NCI-H1092 (cell line): ENCODE results near the gene P2RY8.
"Not testable (repeated sequence)": the region's sequence is repeated elsewhere in the genome, so short reads cannot be mapped to it uniquely, and the experiment has no call there.

Source experiments
- DNase-seq: peaks from one replicate; lab custom pipeline; 2025; lab: John Stamatoyannopoulos, UW

Gene P2RY8, protein sequence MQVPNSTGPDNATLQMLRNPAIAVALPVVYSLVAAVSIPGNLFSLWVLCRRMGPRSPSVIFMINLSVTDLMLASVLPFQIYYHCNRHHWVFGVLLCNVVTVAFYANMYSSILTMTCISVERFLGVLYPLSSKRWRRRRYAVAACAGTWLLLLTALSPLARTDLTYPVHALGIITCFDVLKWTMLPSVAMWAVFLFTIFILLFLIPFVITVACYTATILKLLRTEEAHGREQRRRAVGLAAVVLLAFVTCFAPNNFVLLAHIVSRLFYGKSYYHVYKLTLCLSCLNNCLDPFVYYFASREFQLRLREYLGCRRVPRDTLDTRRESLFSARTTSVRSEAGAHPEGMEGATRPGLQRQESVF

DNA sequence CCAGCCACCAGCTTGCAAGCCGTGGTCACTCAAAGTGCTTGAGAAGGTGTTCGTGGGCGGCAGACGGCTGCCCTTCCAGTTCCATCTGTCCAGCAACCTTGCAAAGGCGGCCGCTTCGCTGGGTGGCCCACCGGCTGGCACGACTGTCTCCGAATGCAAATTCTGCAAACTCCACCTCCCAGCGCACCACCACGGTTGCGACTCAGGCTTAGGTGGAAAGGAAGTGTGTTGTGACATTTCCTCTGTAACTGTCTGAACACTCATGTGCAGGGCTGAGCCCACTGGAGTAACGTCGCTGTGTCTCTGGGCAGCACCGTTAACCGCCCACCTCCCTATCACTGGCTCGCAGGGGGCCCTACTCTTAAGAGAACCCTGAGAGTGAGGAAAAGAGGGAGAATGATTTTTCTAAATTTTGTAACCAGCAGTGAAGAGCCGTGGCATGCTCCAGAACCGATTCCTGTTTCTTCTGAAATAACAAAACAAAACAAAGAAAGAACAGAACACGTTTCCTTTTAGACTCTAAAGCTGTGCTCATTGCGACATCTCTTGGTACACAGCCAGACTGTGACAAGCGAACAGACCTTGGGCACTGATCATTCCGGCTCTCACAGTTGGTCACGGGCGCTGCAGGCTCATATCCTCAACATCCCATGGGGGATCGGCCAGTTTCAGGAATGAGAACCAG lies at the start of gene P2RY8:
P2RY8 (minus strand) TSS at position 155 of the 685 bp plus-strand sequence. CDS start 70,627 bp downstream, outside the sequence.
- DNase-seq, result no peak

DNA sequence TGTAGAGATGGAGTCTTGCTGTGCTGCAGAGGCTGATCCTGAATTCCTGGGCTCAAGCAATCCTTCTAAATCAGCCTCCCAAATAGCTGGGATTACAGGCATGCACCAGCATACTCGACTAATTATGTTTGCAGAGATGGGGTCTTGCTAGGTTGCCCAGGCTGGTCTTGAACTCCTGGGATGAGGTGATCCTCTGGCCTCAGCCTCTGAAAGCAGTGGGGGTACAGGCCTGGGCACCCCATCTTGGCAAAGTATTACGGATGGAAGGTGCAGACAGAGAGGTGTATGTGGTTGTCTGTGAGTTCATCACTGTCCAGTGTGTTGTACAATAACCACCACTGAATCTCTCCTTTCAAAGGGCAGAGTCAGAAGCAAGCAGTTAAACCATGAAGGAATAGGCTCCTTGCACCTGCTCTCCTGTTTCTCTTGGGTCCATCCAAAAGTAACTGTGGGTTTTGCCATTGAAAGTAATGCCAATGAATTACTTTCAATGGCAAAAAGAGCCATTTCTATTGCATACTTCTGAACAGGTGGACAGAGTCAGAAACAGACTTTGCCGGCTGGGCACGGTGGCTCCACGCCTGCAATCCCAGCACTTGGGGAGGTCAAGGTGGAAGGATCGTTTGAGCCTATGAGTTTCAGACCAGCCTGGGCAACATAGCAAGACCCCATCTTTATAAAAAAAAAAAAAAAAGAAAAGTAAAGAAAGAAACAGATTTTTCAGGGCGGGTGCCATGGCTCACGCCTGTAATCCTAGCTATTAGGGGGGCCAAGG lies 47.4 kb upstream of the P2RY8 start:
- no peak for DNase-seq

DNA sequence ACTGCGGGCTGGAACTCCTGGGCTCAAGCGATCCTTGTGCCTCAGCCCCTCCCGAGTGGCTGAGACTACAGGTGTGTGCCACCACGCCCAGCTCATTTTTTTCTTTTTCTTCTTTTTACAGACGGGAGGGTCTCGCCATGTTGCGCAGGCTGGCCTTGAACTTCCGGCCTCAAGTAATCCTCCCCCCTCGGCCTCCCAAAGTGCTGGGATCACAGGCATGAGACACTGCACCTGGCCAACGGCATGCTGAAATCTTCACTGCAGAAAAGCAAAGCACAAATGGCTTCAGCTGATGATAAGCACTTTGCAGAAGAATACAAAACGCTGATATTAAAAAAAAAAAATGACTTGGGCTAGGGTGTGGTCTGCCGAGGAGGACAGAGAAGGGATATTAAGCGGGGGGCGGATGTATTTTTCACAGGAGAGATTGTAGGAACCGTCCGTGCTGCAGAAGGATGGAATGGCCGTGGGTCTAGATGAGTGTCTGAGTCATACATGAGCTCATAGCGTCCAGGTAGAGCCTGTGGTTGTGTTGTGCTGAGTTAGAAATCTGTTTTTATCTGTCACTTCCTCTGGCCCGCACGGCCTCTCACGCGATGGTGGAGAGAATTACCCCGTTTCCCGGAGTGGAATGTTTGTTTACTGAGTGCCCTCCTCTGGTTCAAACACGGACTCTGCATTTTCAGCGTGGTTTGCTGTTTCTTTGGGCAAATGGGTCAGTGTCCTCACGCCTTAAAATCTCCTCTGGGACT lies 45.9 kb upstream of the P2RY8 start:
- DNase-seq, result no peak

DNA sequence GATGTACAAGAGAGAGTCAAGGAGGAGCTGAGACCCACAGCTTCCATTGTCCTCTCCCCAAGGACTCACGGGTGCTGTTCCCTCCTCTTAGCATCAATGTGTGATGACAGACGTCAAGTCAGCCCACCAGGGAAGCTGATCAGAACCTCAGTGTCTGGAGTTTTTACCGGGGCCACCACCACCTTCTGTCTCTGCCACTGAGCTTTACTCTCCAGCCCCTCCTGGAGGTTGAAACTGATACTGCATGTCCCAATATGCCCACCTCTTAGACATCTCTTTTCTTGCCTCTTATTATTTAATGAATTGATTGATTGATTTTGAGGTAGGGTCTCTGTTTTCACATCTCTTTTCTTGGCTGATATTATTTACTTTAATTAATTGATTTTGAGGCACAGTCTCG lies 44.1 kb upstream of the P2RY8 start:
- peak; percentile 48 for DNase-seq

DNA sequence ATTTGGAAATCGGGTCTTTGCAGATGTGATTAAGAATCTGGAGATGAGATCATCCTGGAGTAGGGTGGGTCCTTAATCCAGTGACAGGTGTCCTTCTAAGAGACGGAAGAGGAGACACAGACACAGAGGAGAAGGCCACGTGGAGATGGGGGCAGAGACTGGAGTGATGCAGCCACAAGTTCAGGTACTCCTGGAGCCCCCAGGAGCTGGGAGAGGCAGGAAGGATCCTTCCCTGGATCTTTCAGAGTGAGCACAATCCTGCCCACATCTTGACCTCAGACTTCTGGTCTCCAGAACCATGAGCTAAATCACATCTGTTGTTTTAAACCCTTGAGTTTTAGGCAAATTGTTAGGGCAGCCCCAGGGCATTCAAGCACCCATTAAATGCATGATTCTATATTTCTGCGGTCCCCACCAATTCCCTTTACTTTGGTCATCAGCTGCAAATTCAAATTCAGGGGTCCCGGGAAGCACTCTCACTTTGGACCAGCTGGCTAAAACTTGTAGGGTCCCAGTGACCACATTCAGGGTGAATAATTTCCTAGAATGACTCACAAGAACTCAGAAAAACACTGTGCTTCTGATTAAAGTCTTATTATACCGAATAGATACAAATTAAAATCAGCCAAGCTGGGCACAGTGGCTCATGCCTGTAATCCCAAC lies 41.7 kb upstream of the P2RY8 start:
- no peak for DNase-seq

DNA sequence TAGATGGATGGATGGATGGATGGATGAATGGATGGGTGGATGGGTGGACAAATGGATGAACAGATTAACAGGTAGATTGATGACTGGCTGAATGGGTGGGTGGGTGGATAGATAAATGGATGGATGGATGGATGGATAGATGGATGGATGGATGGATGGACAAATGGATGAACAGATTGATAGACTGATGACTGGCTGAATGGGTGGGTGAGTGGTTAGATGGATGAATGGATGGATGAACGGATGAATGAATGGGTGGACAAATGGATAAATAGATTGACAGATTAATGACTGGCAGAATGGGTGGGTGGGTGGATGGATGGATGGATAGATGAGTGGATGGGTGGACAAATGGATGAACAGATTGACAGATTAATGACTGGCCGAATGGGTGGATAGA lies 40.9 kb upstream of the P2RY8 start:
- DNase-seq, result no peak

DNA sequence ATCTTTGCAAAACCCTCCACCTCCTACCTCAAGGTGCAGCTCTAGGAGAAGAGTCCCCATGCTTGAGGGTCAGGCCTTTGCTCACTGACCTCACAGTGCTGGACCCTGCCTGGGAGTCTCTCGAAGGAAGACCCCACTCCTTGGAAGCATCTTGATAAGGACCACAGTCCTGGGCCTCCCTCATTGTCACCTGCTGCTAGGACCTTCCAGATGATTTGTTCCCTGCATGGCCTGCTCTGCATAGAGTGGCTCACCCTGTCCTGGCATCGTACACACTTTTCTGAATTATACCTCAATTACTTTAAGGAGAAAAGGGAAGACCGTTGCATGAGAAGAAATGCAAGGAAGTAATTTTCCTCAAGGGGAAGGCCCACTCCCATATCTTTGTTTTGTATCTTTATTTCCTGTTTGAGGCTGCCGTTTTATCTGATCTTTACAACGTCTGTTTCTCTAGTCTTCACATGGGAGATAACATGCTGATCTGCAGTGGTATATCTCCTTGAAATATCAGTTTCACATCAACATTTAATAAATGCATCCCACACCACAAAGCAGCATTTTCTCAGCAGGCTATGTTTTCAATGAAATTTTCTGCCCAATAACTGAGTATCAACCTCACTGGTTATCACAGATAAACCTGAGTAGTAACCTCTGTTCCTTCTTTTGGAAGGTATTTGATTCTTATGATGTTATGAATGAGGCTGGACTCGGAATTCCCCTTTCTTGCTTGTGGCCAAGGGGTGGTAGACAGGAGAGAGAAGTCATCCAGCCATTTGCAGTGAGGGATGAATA lies 39.4 kb upstream of the P2RY8 start:
- no peak for DNase-seq

DNA sequence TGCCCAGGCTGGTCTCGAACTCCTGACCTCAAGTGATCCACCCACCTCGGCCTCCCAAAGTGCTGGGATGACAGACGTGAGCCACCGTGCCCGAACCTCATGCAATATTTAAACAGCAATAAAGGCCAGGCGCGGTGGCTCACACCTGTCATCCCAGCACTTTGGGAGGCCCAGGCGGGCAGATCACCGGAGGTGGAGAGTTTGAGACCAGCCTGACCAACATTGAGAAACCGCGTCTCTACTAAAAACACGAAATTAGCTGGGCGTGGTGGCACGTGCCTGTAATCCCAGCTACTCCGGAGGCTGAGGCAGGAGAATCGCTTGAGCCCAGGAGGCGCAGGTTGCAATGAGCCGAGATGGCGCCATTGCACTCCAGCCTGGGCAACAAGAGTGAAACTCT lies 37.2 kb upstream of the P2RY8 start:
- not testable (repeated sequence) for DNase-seq

DNA sequence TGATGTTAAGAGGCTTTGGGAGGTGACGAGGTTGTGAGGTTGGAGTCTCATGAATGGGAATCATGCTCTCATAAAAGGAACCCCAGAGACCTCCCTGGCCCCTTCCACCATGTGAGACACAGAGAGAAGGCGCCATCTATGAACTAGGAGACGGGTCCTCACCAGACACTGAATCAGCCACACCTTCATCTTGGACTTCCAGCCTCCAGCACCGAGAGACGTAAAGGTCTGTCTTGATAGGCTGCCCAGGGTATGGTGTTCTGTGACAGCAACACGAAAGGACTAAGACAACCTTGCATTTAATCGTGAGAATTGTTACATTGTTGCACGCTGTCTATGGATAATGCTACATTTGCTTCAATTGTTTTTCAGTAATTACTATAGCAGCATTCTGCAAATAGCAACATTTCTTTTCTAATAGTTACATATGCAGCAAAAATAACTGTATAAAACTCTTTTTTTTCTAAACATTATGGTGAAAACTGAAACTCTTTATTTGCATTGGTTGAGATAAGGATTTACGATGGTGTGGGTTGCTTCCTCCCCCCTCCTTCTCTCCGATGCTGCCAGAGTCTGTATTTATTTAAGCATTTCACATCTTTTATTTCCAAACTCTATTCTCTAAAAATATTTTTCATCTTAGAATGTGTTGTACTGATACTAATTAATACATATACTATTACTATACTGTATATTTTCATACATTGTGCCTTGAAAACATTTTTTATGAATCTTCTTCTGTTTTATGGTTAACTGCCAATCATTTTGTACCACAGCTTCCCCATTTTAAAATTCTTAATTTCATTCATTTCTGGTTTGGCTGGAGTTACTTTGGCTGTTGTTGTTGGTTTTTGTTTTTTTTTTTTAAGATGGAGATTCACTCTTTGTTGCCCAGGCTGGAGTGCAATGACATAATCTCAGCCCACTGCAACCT lies 28.0 kb upstream of the P2RY8 start:
- no peak for DNase-seq

DNA sequence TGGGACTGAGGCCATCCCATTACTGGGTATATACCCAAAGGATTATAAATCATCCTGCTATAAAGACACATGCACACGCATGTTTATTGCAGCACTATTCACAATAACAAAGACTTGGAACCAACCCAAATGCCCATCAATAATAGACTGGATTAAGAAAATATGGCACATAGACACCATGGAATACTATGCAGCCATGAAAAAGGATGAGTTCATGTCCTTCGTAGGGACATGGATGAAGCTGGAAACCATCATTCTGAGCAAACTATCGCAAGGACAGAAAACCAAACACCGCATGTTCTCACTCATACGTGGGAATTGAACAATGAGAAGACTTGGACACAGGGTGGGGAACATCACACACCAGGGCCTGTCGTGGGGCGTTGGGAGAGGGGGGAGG lies 27.1 kb upstream of the P2RY8 start:
- not testable (repeated sequence) for DNase-seq

DNA sequence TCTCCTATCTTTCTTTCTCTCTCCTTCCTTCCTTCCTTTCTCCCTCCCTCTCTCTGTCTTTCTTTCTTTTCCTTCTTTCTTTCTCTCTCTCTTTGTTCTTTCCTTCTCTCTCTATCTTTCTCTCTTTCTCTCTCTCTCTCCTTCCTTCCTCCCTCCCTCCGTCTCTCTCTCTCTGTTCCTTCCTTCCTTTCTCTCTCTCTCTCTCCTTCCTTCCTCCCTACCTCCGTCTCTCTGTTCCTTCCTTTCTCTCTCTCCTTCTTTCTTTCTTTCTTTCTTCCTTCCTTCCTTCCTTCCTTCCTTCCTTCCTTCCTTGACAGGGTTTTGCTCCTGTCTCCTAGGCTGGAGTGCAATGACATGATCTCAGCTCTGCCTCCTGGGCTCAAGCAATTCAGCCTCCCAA lies 24.2 kb upstream of the P2RY8 start:
- DNase-seq, result no peak

DNA sequence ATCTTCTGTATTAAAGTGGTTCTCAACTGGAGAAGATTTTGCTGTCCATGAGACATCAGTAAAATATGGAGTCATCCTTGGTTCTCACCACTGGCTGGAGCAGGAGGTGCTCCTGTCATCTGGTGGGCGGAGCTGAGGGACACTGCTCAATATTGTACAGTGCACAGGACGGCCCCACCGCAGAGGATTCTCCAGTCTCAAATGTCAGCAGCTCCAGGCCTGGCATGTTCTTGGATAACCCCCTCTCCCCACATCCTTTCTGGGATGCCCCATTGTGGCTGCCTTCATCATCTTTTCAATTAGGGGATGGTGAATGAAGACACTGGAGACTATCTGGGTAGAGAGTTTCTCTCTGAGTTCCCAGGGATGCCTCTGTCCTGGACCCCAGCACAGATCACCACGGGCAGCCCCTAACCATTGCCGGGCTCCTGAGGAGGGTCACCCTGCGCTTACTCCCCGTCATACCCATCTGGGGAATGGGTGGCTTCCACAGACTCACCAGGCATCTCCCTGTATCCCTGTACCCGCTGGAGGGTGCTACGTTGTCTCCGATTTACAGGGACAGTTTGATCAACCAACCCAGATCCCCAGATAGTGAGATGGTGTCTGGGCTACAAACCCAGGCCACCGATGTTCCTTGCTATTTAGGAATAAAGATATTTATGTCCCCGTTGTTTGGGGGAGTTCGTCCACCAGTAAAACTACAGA lies 21.9 kb upstream of the P2RY8 start:
- no peak for DNase-seq

DNA sequence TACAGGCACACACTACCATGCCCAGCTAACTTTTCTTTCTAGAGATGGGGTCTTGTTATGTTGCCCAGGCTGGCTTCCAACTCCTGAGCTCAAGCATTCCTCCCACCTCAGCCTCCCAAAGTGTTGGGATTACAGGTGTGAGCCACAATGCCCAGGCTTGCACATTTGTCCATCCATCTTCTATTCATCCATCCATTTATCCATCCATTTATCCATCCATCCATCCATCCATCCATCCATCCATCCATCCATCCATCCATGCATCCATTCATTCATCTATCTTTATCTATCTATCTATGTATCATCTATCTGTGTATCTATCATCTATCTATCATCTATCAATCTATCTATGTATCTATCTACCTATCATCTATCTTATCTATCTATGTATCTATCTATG lies 20.5 kb upstream of the P2RY8 start:
- not testable (repeated sequence) for DNase-seq

DNA sequence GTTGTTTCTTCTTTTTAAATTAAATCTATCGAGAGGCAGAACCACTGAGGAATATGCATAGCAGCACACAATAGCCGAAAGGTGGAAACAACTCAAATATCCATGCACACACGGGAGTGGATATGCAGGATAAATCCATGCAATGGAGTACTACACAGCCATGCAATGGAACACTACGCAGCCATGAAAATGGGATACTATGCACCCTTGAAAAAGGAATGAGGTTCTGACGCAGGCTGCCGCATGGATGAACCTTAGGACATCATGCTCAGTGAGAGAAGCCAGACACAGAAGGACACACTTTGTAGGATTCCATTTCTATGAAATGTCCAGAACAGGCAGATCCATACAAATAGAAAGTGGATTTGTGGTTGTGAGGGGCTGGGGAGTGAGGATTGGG lies 18.4 kb upstream of the P2RY8 start:
- no peak for DNase-seq

DNA sequence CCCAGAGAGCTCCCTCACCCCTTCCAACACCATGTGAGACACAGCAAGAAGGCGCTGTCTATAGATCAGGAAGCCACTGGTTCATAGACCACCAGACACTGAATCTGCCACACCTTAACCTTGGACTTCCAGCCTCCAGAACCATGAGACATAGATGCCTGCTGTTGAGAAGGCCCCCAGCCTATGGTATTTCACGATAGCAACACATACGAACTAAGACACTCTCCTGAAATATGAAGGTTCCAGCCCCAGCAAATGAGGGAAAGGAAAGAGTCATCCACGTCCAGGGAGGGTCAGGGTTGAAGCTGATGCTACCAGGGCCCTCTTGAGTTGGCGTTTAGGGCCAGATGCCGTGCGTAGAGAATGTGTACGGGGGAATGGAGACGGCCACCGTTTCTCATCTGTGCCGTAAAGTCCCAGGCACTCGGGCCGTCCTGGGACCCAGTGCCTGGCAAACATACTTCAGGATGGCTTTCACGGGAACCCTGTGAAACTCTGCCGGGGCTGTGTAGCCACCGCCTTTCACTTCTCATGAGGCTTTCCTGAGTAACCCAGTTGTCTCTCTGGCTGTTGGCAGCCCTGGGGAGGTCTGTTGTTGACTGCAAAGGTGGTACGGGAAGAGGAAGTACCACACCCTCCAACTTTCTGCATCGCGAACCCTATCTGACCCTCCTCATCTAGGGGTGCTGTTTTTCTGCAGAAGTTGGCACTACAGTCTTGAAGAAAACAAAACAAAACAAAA lies 17.7 kb upstream of the P2RY8 start:
- no peak for DNase-seq

DNA sequence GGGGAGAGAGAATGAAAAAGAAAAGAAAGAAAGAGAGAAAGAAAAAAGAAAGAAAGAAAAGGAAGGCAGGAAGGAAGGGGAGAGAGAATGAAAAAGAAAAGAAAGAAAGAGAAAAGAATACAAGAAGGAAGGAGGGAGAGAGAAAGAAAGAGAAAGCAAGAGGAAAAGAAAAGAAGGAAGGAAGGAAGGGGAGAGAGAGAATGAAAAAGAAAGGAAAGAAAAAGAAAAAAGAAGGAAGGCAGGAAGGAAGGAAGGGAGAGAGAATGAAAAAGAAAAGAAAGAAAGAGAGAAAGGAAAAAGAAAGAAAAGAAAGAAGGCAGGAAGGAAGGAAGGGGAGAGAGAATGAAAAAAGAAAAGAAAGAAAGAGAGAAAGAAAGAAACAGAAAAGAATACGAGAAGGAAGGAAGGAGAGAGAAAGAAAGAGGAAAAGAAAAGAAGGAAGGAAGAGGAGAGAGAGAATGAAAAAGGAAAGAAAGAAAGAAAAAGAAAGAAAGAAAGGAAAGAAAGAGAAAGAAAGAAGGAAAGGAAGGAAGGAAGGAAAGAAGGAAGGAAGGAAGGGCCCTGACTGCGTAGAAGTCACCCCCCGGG lies 15.1 kb upstream of the P2RY8 start:
- DNase-seq, result no peak

DNA sequence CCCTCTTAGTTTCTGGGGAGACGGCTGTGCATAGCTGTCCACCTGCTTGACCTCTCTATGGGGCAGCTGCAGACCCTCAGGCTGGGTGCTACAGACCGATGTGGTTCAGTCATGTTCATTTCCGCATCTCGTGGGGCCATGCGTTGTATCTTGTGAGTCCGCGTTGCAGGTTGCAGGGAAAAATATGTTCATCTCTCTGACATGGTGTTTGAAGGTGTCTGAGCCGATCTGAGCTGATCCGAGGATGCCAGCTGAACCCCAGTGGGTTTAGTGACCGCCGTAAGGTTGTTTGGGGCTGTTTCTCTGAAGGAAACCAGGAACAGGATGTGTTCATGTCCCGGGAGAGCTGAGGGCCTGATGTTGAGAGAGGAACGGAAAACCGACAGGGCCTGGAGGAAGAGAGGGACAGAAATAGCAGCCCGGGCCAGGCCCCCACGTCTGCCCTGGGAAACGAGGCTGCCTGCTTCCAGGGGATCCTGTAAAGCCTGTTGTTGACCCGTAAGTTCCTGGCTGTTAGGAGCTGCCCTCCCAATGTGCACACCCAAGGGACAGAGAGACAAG lies 9.8 kb upstream of the P2RY8 start:
- no peak for DNase-seq
